Stimulated activated CD4-positive, alpha-beta T cell treated with anti-CD3 and anti-CD28 coated beads, Interleukin-2, amount 100 ng/mL, for 24 hours (primary cell): ENCODE results near the gene TMEM14C.

ENCODE experiments used
- DNase-seq, 2 donors: peaks; one replicate each; pipeline ENCODE4 v3.0.0-alpha.2; 2020

The TMEM14C gene

DNA sequence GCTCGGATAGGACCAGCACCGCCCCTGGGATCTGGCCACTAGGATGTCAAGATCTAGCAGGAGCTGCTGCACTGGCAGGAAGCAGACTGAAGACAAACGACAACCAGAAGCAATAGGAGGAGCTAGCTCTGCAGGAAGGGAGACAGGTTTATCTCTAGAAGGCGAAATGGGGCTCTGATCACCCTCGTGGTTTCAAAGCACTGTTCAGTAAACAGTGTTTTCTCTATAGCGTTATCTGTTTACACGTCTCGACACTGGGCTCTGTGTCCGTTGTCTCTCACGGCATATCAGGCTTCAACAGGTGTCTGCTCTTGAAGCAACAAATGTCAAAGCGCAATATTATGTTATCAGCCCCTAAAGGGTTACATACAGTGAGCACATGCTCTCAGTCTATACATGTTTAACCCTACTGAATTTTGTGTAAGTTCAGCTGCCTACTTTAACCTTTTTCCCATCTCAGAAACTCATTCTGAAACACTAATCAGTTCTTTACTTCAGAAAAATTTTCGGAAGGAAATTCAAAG lies 48.6 kb downstream of the TMEM14C start:
- no peak for DNase-seq

- DNase-seq: no peak
These were observed 55.4 kb downstream of the TMEM14C start for GRCh38 chr6:10778230-10778629.

DNA sequence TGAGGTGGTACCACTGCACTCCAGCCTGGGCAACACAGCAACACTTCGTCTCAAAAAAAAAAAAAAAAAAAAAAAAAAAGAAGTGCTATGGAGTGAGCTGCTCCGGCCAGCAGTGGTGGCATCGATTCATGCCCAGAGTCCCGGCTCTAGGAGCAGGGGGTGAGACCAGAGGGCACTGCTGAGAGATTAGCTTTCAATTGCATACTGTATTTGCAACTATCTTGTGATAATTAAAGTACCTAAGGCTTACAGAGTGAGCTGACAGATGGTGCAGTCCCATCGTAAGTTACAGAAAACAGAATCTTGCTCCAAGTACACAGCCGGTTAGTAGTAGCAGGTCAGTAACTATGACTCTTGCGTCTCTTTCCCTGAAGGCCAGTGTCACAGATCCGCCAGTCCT lies 56.2 kb downstream of the TMEM14C start:
- DNase-seq: no peak
